Spleen (tissue), 11 donors: ENCODE results near the gene TMEM108. TPM values are rescaled to one million over a fixed set of nuclear protein-coding genes. Genes with fewer than 3 reads are reported as not detected.

Experiments
- DNase-seq: peaks from one replicate; pipeline ENCODE4 v3.0.0-alpha.2; 2020
- H3K27ac ChIP-seq, 8 donors: fragments of 200-600 bp; sonication (generic) in 7 of 8; 1 replicate in 4 of 8; 2 replicates in 4 of 8; pipeline versions ENCODE4 v1.5.0 to v1.8.0; 2016 to 2021; ENCODE audit warnings: inconsistent platforms in 4 of 8, mild to moderate bottlenecking in 4 of 8, moderate library complexity in 1 of 8
- H3K27me3 ChIP-seq, 7 donors: fragments of 200-600 bp; sonication (generic) in 6 of 7; replicated peaks in 1 of 7; 1 replicate in 4 of 7; 2 replicates in 3 of 7; pipeline versions ENCODE4 v1.5.0 to v1.8.0; 2016 to 2021; ENCODE audit warnings: inconsistent platforms in 3 of 7, mild to moderate bottlenecking in 1 of 7
- H3K36me3 ChIP-seq, 6 donors: fragments of 200-600 bp; sonication (generic) in 5 of 6; 1 replicate in 4 of 6; 2 replicates in 2 of 6; pipeline versions ENCODE4 v1.5.0 to v1.8.0; 2016 to 2021; ENCODE audit warnings: inconsistent platforms in 2 of 6
- H3K4me1 ChIP-seq, 6 donors: fragments of 200-600 bp; sonication (generic) in 5 of 6; 1 replicate in 3 of 6; 2 replicates in 3 of 6; pipeline versions ENCODE4 v1.5.0 to v1.8.0; 2016 to 2021; ENCODE audit warnings: inconsistent platforms in 3 of 6
- H3K4me3 ChIP-seq, 8 donors: fragments of 200-600 bp; sonication (generic) in 7 of 8; 1 replicate in 4 of 8; 2 replicates in 4 of 8; pipeline versions ENCODE4 v1.5.0 to v1.8.0; 2016 to 2021; ENCODE audit warnings: inconsistent platforms in 4 of 8, mild to moderate bottlenecking in 4 of 8, moderate library complexity in 2 of 8
- H3K9me3 ChIP-seq, 8 donors: fragments of 200-600 bp; sonication (generic) in 7 of 8; 1 replicate in 4 of 8; 2 replicates in 4 of 8; pipeline versions ENCODE4 v1.5.0 to v1.8.0; 2016 to 2021; ENCODE audit warnings: inconsistent platforms in 4 of 8
- CTCF ChIP-seq, 11 experiments: fragments of 200-600 bp in 7 of 11; fragments of 450-650 bp in 4 of 11; sonication (generic) in 4 of 11; IDR thresholded peaks in 8 of 11; conservative IDR thresholded peaks in 3 of 11; 1 replicate in 7 of 11; 2 replicates in 4 of 11; pipeline versions ENCODE4 v1.4.0 to v1.8.0; 2016 to 2021; ENCODE audit warnings: antibody characterized with exemption in 11 of 11, inconsistent platforms in 4 of 11, mild to moderate bottlenecking in 1 of 11
- POLR2A ChIP-seq, 3 donors: fragments of 450-650 bp; IDR thresholded peaks; one replicate each; pipeline ENCODE4 v1.5.1; 2017; ENCODE audit warnings: antibody characterized with exemption in 3 of 3, mild to moderate bottlenecking in 1 of 3
- POLR2AphosphoS5 ChIP-seq, 3 donors: sonication (generic); formaldehyde crosslinking; IDR thresholded peaks; one replicate each; pipeline ENCODE4 v1.5.1; 2017; ENCODE audit warnings: antibody characterized with exemption in 3 of 3
- WGBS, 5 donors: extraction: QIAGEN DNeasy Blood & Tissue Kit in 3 of 5; methylation state at CpG; one replicate each; pipeline versions ENCODE4 v1.1.5 to v1.1.7; 2013 to 2018; 5-methylcytosine and 5-hydroxymethylcytosine counted together
- intact Hi-C: fragments of 100-400 bp; cut with DNase I; formaldehyde crosslinking; loops from one replicate; pipeline ENCODE4 v1.15.0; 2023; ENCODE audit warnings: low total_unique reads
- polyA plus RNA-seq, 3 donors: library from polyadenylated mRNA; stranded (reverse); fragments of 200-250 nt; gene quantifications; one replicate each; pipeline ENCODE4 v1.2.1, GENCODE V29; 2013
- total RNA-seq, 7 donors: library from RNA; depleted of rRNA in 3 of 7; stranded (reverse); fragments of >200 nt in 3 of 7; fragmentation: NEBNext Ultra II Directional in 4 of 7; extraction: Animal tissue kit (Norgen Biotek cat#: 25700) in 4 of 7; gene quantifications; one replicate each; pipeline versions ENCODE4 v1.1.0 to v1.2.1, GENCODE V29; 2016 to 2021
- donor health status: healthy with polysubstance abuse.
- donor health status: DM: no; HTN: no; CAD: no; lungs with moderate emphysema.
- donor health status: DM: no; HTN: no; CAD: no.
- donor health status: Bipolar disorder and iron deficiency.
- donor health status: healthy.
- donor health status: DM: no; HTN: no; CAD: no.
- donor health status: DM: yes; HTN: yes; CAD: no.

Gene TMEM108
- total and polyA plus RNA-seq, 10 donors, result 0.20 to 4.0 (median 1.1) TPM

- WGBS, 5 donors, result 5 to 17% (median 8%) methylated on average over 1 of the region's 1 CpG
- intact Hi-C loops, result no loop called here
- H3K9me3 ChIP-seq, result peaks cover 0 to 11% (median 0%) of the 10 kb centered on the region in 8 donors
- peaks cover 0 to 4% (median 0%) of the 10 kb centered on the region in 7 donors for H3K27me3 ChIP-seq
- H3K4me3 ChIP-seq, result no peak overlapping the region
- H3K27ac ChIP-seq, result no peak overlapping the region
- TF ChIP-seq POLR2A (IDR thresholded peaks at IDR 0.05) (no peak), CTCF (IDR thresholded peaks at IDR 0.05 in 8 of 11, conservative IDR thresholded peaks at IDR 0.05 in 3 of 11) (no peak), POLR2AphosphoS5 (IDR thresholded peaks at IDR 0.05) (no peak)
- no peaks in the 10 kb centered on the region for H3K4me1 ChIP-seq
- DNase-seq, result no peak
- no peaks in the 10 kb centered on the region for H3K36me3 ChIP-seq
Measured at GRCh38 chr3:133083395-133083794, 45.2 kb downstream of the TMEM108 start.

GRCh38 chr3:133089906-133090485, 51.8 kb downstream of the TMEM108 start:
- no peak for TF ChIP-seq CTCF (IDR thresholded peaks at IDR 0.05 in 8 of 11, conservative IDR thresholded peaks at IDR 0.05 in 3 of 11)
- TF ChIP-seq POLR2AphosphoS5 (IDR thresholded peaks at IDR 0.05), result no peak
- no peak for TF ChIP-seq POLR2A (IDR thresholded peaks at IDR 0.05)
- peaks cover 0 to 5% (median 0%) of the 10 kb centered on the region in 7 donors for H3K27me3 ChIP-seq
- 60 to 76% (median 73%) methylated on average over 2 of the region's 2 CpGs for WGBS, 5 donors
- no peak overlapping the region for H3K4me3 ChIP-seq
- DNase-seq, result no peak
- H3K27ac ChIP-seq, result no peak overlapping the region
- H3K4me1 ChIP-seq, result no peaks in the 10 kb centered on the region
- H3K9me3 ChIP-seq, result no peaks in the 10 kb centered on the region
- intact Hi-C loops, result no loop called here
- no peaks in the 10 kb centered on the region for H3K36me3 ChIP-seq

GRCh38 chr3:133092681-133093080, 54.5 kb downstream of the TMEM108 start:
- 82 to 91% (median 87%) methylated on average over 2 of the region's 2 CpGs for WGBS, 5 donors
- intact Hi-C loops, result no loop called here
- Histone ChIP-seq H3K27ac (no peak overlapping the region), H3K4me1 (peaks cover 0 to 3% (median 0%) of the 10 kb centered on the region in 6 donors), H3K4me3 (no peak overlapping the region), H3K27me3 (peaks cover 0 to 5% (median 0%) of the 10 kb centered on the region in 7 donors), H3K9me3 (no peaks in the 10 kb centered on the region), H3K36me3 (no peaks in the 10 kb centered on the region)
- TF ChIP-seq POLR2A (IDR thresholded peaks at IDR 0.05), result no peak
- no peak for TF ChIP-seq POLR2AphosphoS5 (IDR thresholded peaks at IDR 0.05)
- no peak for TF ChIP-seq CTCF (IDR thresholded peaks at IDR 0.05 in 8 of 11, conservative IDR thresholded peaks at IDR 0.05 in 3 of 11)
- no peak for DNase-seq

- no peaks in the 10 kb centered on the region for H3K36me3 ChIP-seq
- TF ChIP-seq CTCF (IDR thresholded peaks at IDR 0.05 in 8 of 11, conservative IDR thresholded peaks at IDR 0.05 in 3 of 11) (no peak), POLR2AphosphoS5 (IDR thresholded peaks at IDR 0.05) (no peak), POLR2A (IDR thresholded peaks at IDR 0.05) (no peak)
- intact Hi-C loops, result no loop called here
- WGBS, 5 donors, result 82 to 92% (median 89%) methylated on average over 1 of the region's 1 CpG
- peaks cover 0 to 3% (median 0%) of the 10 kb centered on the region in 6 donors for H3K4me1 ChIP-seq
- no peak for DNase-seq
- no peak overlapping the region for H3K4me3 ChIP-seq
- H3K27me3 ChIP-seq, result peaks cover 0 to 1% (median 0%) of the 10 kb centered on the region in 7 donors
- H3K27ac ChIP-seq, result no peak overlapping the region
- H3K9me3 ChIP-seq, result no peaks in the 10 kb centered on the region
Measured at GRCh38 chr3:133093366-133093765, 55.2 kb downstream of the TMEM108 start.
